ENCODE measurements around the gene IP6K2.

DNA sequence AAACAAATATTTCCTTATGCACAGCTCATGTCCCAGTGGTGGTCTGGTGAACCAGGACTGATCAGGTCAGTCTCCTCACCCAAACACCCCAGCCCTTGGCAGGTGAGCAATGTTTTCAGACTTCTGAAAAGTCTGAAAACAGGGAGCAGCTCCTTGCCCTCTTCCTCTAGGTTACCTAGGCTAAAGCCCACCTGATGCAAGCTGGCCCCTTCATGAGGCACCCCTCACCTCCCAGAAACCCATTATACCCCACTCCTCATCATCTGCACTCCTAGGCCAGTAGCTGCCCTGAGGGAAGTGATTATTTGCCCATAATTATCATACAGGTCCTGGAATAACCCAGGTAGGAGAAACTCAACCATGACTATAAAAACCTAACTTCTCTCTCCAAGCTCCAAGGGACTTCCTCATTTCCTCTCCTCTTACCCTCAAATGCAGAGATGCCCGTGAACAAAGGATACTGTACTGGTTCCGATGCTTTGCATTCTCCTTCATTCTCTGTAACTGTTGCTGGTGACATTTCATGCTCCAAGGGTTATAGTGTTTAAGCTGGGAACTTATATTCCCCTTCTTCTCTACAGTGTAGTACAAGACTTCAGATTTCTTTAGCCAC lies 26.1 kb downstream of the IP6K2 start:
- TF ChIP-seq POLR2A (IDR thresholded peaks at IDR 0.05), result no peak
- TF ChIP-seq, protein P1, sequence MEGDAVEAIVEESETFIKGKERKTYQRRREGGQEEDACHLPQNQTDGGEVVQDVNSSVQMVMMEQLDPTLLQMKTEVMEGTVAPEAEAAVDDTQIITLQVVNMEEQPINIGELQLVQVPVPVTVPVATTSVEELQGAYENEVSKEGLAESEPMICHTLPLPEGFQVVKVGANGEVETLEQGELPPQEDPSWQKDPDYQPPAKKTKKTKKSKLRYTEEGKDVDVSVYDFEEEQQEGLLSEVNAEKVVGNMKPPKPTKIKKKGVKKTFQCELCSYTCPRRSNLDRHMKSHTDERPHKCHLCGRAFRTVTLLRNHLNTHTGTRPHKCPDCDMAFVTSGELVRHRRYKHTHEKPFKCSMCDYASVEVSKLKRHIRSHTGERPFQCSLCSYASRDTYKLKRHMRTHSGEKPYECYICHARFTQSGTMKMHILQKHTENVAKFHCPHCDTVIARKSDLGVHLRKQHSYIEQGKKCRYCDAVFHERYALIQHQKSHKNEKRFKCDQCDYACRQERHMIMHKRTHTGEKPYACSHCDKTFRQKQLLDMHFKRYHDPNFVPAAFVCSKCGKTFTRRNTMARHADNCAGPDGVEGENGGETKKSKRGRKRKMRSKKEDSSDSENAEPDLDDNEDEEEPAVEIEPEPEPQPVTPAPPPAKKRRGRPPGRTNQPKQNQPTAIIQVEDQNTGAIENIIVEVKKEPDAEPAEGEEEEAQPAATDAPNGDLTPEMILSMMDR (IDR thresholded peaks at IDR 0.05), result no peak

Measured in testis (tissue), 2 donors.